ENCODE results near the gene CCDC71. TPM values are rescaled to one million over a fixed set of nuclear protein-coding genes. Genes with fewer than 3 reads are reported as not detected.
A peak's percentile ranks its signal among the peaks of the same experiment; 100 is the strongest.

Gene CCDC71
- total RNA-seq, 4 donors from 2014 or later = 15.6 to 31.2 (median 25.3) TPM

DNA sequence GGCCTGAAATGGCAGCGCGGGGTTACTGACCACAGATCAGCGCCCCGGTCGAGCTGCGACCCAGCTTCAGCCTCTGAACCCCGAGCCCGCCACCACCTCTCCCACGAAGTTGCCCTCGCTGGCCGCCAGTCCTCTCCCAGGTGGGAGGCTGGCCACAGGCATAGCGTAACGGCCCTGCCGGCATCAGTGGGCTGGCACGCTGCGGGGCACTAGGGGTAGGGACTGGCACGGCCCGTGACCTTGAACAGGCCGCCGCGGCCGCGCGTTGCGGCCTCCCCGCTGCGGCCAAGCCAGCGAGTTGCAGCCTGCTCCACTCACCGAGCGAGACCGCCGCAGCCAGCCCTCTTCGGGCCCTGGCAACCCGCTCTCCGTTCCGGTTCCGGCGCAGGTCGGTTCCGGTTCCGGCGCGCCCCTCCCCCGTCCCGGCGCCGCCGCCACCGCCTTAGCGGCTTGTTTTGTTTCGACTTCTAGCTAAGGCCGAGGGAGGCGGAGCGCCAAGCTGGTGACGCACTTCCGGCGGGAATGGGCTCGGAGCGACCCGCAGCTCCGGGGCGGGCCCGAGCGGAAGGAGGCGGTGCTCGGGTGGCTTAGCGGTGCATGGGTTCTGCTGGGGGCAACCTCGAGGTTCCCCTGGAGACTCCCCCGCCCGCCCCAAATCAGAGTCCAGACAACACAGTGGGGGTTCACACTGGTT is 45.5 kb downstream of the CCDC71 start, which contains the start of gene USP19:
USP19 (minus strand) TSS at position 386 of the 694 bp plus-strand sequence. CDS start 1,678 bp downstream, outside the sequence.
- Histone ChIP-seq H3K27ac (peak within 1 kb of the TSS; percentile 85 to 98 (median 96)), H3K36me3 (peaks cover 4 to 83% of the 10 kb centered on the region in 2 donors)
- 10% methylated on average over 2 of the region's 70 CpGs; no CpG with 5 or more reads in 1 of the 2 donors for WGBS, 2 donors (ENCODE audit: low coverage in 1 of 2)

DNA sequence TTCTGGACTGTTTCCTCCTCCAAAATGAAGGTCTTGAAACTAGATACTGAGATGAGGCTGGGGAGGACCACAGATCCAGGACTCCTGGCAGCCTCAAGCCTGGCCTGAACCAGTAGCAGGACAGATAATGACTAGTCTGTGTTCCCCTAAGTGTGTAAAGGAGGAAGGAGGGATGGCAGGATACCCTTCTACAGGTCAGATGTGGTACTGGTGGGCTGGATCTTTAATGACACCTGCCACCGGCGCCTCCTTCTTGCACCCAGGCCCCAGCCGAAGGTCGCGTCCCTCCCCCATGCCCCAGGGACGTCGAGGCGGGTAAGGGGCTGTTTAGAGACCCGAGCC is 46.1 kb downstream of the CCDC71 start:
- Histone ChIP-seq H3K27ac (peak overlapping the region; percentile 85 to 98 (median 96)), H3K9me3 (no peaks in the 10 kb centered on the region), H3K27me3 (no peaks in the 10 kb centered on the region), H3K4me1 (peaks cover 0 to 44% (median 13%) of the 10 kb centered on the region in 3 donors), H3K36me3 (peaks cover 4 to 83% of the 10 kb centered on the region in 2 donors), H3K4me3 (peak overlapping the region; percentile 83 to 97)
- ATAC-seq = no peak
- 8% methylated on average over 2 of the region's 9 CpGs; no CpG with 5 or more reads in 1 of the 2 donors for WGBS, 2 donors (ENCODE audit: low coverage in 1 of 2)
- TF ChIP-seq EP300 (IDR thresholded peaks at IDR 0.05) (no peak), POLR2AphosphoS5 (IDR thresholded peaks at IDR 0.05) (no peak), POLR2A (IDR thresholded peaks at IDR 0.05) (no peak)
- TF ChIP-seq, protein P1, sequence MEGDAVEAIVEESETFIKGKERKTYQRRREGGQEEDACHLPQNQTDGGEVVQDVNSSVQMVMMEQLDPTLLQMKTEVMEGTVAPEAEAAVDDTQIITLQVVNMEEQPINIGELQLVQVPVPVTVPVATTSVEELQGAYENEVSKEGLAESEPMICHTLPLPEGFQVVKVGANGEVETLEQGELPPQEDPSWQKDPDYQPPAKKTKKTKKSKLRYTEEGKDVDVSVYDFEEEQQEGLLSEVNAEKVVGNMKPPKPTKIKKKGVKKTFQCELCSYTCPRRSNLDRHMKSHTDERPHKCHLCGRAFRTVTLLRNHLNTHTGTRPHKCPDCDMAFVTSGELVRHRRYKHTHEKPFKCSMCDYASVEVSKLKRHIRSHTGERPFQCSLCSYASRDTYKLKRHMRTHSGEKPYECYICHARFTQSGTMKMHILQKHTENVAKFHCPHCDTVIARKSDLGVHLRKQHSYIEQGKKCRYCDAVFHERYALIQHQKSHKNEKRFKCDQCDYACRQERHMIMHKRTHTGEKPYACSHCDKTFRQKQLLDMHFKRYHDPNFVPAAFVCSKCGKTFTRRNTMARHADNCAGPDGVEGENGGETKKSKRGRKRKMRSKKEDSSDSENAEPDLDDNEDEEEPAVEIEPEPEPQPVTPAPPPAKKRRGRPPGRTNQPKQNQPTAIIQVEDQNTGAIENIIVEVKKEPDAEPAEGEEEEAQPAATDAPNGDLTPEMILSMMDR (IDR thresholded peaks at IDR 0.05) = no peak

More for the DNA sequence above, 45.5 kb downstream of the CCDC71 start, which contains the start of gene USP19:
- no peaks in the 10 kb centered on the region for H3K9me3 ChIP-seq
- peak within 1 kb of the TSS; percentile 83 to 97 for H3K4me3 ChIP-seq
- TF ChIP-seq, protein P1 (IDR thresholded peaks at IDR 0.05) = peak in 2 of 4 experiments; percentile 6 to 8
- TF ChIP-seq POLR2A (IDR thresholded peaks at IDR 0.05) (peak; percentile 90 to 91), POLR2AphosphoS5 (IDR thresholded peaks at IDR 0.05) (peak; percentile 97), EP300 (IDR thresholded peaks at IDR 0.05) (no peak)
- peaks cover 0 to 44% (median 13%) of the 10 kb centered on the region in 3 donors for H3K4me1 ChIP-seq
- ATAC-seq = peak; percentile 96
- H3K27me3 ChIP-seq = no peaks in the 10 kb centered on the region

DNA sequence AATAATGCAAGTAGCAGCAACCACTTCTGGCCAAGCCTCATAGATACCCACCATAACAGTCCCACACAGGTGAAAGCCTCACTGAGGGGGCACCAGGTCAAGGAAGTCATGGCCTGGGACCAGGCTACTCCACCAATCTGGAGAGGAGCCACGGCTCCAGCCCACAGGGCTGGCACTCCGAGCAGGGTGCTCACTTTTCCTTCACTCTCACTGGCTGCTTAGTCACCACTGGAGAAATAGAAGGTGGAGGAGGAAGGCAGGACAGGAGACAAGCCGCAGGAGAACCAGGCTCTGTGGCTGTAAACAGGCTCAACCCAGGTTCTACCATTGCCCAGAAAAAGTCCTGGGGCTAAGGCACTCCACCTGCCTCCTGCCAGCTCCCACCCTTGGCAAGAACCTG is 46.7 kb downstream of the CCDC71 start:
- no peak for ATAC-seq
- peaks cover 0 to 44% (median 13%) of the 10 kb centered on the region in 3 donors for H3K4me1 ChIP-seq
- no CpG with 5 or more reads among the region's 3 CpGs for WGBS, 2 donors (ENCODE audit: low coverage in 1 of 2)
- no peaks in the 10 kb centered on the region for H3K27me3 ChIP-seq
- peak overlapping the region in 1 of 2 donors; percentile 97 for H3K4me3 ChIP-seq
- H3K36me3 ChIP-seq = peaks cover 4 to 83% of the 10 kb centered on the region in 2 donors
- H3K27ac ChIP-seq = peak overlapping the region; percentile 85 to 98 (median 96)
- H3K9me3 ChIP-seq = no peaks in the 10 kb centered on the region
- TF ChIP-seq POLR2A (IDR thresholded peaks at IDR 0.05) (no peak), POLR2AphosphoS5 (IDR thresholded peaks at IDR 0.05) (no peak), EP300 (IDR thresholded peaks at IDR 0.05) (no peak)
- TF ChIP-seq, protein P1 (IDR thresholded peaks at IDR 0.05) = no peak

DNA sequence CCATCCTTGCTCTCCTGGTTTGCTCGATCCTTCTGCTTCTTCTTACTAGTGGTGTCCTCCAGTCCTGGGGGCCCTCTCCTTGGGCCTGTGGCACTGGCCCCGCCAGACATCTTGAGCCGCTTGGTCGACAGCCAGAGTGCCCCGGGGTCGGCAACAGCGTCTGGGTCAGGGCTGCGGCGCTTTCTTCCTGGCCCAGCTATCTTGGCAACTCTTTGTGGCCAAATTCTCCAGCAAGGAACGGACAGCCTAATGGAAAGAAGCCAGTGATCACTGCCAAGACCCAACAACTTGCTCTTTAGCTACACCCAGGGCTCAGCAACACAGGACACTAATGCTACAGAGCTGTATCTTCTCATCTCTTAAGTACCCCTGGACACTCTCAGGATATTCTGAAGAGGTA is 47.1 kb downstream of the CCDC71 start:
- H3K4me3 ChIP-seq = no peak overlapping the region
- H3K9me3 ChIP-seq = no peaks in the 10 kb centered on the region
- ATAC-seq = no peak
- 59% methylated on average over 8 of the region's 10 CpGs; no CpG with 5 or more reads in 1 of the 2 donors for WGBS, 2 donors (ENCODE audit: low coverage in 1 of 2)
- TF ChIP-seq POLR2A (IDR thresholded peaks at IDR 0.05) = no peak
- TF ChIP-seq, protein P1 (IDR thresholded peaks at IDR 0.05) = no peak
- no peak for TF ChIP-seq POLR2AphosphoS5 (IDR thresholded peaks at IDR 0.05)
- no peak for TF ChIP-seq EP300 (IDR thresholded peaks at IDR 0.05)
- H3K36me3 ChIP-seq = peaks cover 4 to 83% of the 10 kb centered on the region in 2 donors
- no peaks in the 10 kb centered on the region for H3K27me3 ChIP-seq
- H3K27ac ChIP-seq = peak overlapping the region in 3 of 4 donors; percentile 96 to 98 (median 97)
- H3K4me1 ChIP-seq = peaks cover 0 to 44% (median 13%) of the 10 kb centered on the region in 3 donors

Other genes with a start within 250 kb of the CCDC71 start
- 100 to 1,000 TPM in 3 of 4 donors, 10 to 100 TPM in 1; 92.2 to 143 (median 123) TPM for gene ARIH2, start 247.5 kb downstream of the CCDC71 start, total RNA-seq
- 10 to 100 TPM; 29.1 to 38.9 (median 35.2) TPM for gene P4HTM, start 176.1 kb downstream of the CCDC71 start, total RNA-seq
- 100 to 1,000 TPM in 2 of 4 donors, 10 to 100 TPM in 2; 61.5 to 110 (median 99.0) TPM for gene WDR6, start 158.9 kb downstream of the CCDC71 start, total RNA-seq
- 10 to 100 TPM; 11.8 to 29.0 (median 24.6) TPM for gene DALRD3, start 147.8 kb downstream of the CCDC71 start, total RNA-seq
- gene NDUFAF3, start 144.2 kb downstream of the CCDC71 start, total RNA-seq = 100 to 1,000 TPM in 3 of 4 donors, 10 to 100 TPM in 1; 79.4 to 131 (median 105) TPM
- 100 to 1,000 TPM in 3 of 4 donors, 10 to 100 TPM in 1; 89.8 to 179 (median 118) TPM for gene IMPDH2, start 136.9 kb downstream of the CCDC71 start, total RNA-seq
- 100 to 1,000 TPM in 1 of 4 donors, 10 to 100 TPM in 3; 66.2 to 171 (median 81.8) TPM for gene QRICH1, start 72.3 kb downstream of the CCDC71 start, total RNA-seq
- 100 to 1,000 TPM; 148 to 205 (median 183) TPM for gene QARS1, start 61.6 kb downstream of the CCDC71 start, total RNA-seq
- gene USP19, start 45.5 kb downstream of the CCDC71 start, total RNA-seq = 100 to 1,000 TPM in 1 of 4 donors, 10 to 100 TPM in 3; 53.4 to 114 (median 76.4) TPM
- gene LAMB2, start 33.3 kb downstream of the CCDC71 start, total RNA-seq = 100 to 1,000 TPM; 578 to 980 (median 645) TPM
- gene KLHDC8B, start 5.3 kb upstream of the CCDC71 start, total RNA-seq = 100 to 1,000 TPM in 3 of 4 donors, 10 to 100 TPM in 1; 39.8 to 126 (median 114) TPM
- 10 to 100 TPM in 1 of 4 donors, 1 to 10 TPM in 3; 3.5 to 14.9 (median 4.2) TPM for gene C3orf62, start 110.9 kb upstream of the CCDC71 start, total RNA-seq
- gene USP4, start 173.7 kb upstream of the CCDC71 start, total RNA-seq = 10 to 100 TPM; 15.8 to 36.9 (median 29.8) TPM
- gene GPX1, start 192.0 kb upstream of the CCDC71 start, total RNA-seq = 100 to 1,000 TPM; 129 to 285 (median 209) TPM
- gene RHOA, start 245.6 kb upstream of the CCDC71 start, total RNA-seq = 100 to 1,000 TPM; 401 to 524 (median 476) TPM
- 10 to 100 TPM; 18.6 to 32.1 (median 25.6) TPM for gene TCTA, start 246.1 kb upstream of the CCDC71 start, total RNA-seq